NCI-H1105 treated with DMSO at 0.1 percent for 48 hours (cell line): Measurements from ENCODE around the gene FAM120A.
A peak's percentile ranks its signal among the peaks of the same experiment; 100 is the strongest.

ENCODE experiments used
- DNase-seq: peaks from one replicate; lab custom pipeline; 2025; lab: John Stamatoyannopoulos, UW

The FAM120A gene

GRCh38 chr9:93579711-93580516 is 128.4 kb downstream of the FAM120A start:
- no peak for DNase-seq

- DNase-seq: no peak
These were observed 129.3 kb downstream of the FAM120A start for GRCh38 chr9:93580654-93581380.

- peak; percentile 70 for DNase-seq
These were observed 130.6 kb downstream of the FAM120A start for GRCh38 chr9:93582115-93582514.

GRCh38 chr9:93582550-93582949 is 131.1 kb downstream of the FAM120A start:
- no peak for DNase-seq

GRCh38 chr9:93585259-93585658 is 133.8 kb downstream of the FAM120A start:
- DNase-seq: no peak

- DNase-seq: no peak
These were observed 134.2 kb downstream of the FAM120A start for GRCh38 chr9:93585695-93586094.

- DNase-seq: no peak
These were observed 135.0 kb downstream of the FAM120A start for GRCh38 chr9:93586290-93587057.

- no peak for DNase-seq
These were observed 135.8 kb downstream of the FAM120A start for GRCh38 chr9:93587284-93587650.

- DNase-seq: no peak
These were observed 136.3 kb downstream of the FAM120A start for GRCh38 chr9:93587651-93588347.

- no peak for DNase-seq
These were observed 137.4 kb downstream of the FAM120A start for GRCh38 chr9:93588641-93589609.

- no peak for DNase-seq
These were observed 138.2 kb downstream of the FAM120A start for GRCh38 chr9:93589688-93590087.

GRCh38 chr9:93590609-93591234 is 139.2 kb downstream of the FAM120A start:
- no peak for DNase-seq

GRCh38 chr9:93591301-93592007 is 140.0 kb downstream of the FAM120A start:
- DNase-seq: no peak

GRCh38 chr9:93592008-93592642 is 140.6 kb downstream of the FAM120A start:
- DNase-seq: no peak

- no peak for DNase-seq
These were observed 141.1 kb downstream of the FAM120A start for GRCh38 chr9:93592643-93593021.

GRCh38 chr9:93593144-93593658 is 141.7 kb downstream of the FAM120A start:
- no peak for DNase-seq

GRCh38 chr9:93594041-93594756 is 142.7 kb downstream of the FAM120A start:
- DNase-seq: no peak

- DNase-seq: no peak
These were observed 144.0 kb downstream of the FAM120A start for GRCh38 chr9:93595461-93595860.
